Ishikawa (cell line): ENCODE results near the gene EYA2.

Experiments used
- CEBPB ChIP-seq: IDR thresholded peaks from 2 replicates; pipeline ENCODE4 v1.6.1; 2012
- CREB1 ChIP-seq: IDR thresholded peaks from 2 replicates; pipeline ENCODE4 v1.6.1; 2012; ENCODE audit warnings: low read depth
- EGR1 ChIP-seq: IDR thresholded peaks from 2 replicates; pipeline ENCODE4 v1.6.1; 2012
- EP300 ChIP-seq: IDR thresholded peaks from 2 replicates; pipeline ENCODE4 v1.6.1; 2012; ENCODE audit warnings: borderline replicate concordance
- NFIC ChIP-seq: IDR thresholded peaks from 2 replicates; pipeline ENCODE4 v1.6.1; 2012
- RAD21 ChIP-seq: IDR thresholded peaks from 2 replicates; pipeline ENCODE4 v1.6.1; 2012; ENCODE audit warnings: low read depth
- TAF1 ChIP-seq: IDR thresholded peaks from 2 replicates; pipeline ENCODE4 v1.6.1; 2012; ENCODE audit warnings: low read depth, mild to moderate bottlenecking
- TCF12 ChIP-seq: IDR thresholded peaks from 2 replicates; pipeline ENCODE4 v1.6.1; 2012; ENCODE audit warnings: low read depth
- YY1 ChIP-seq: IDR thresholded peaks from 2 replicates; pipeline ENCODE4 v1.6.1; 2012; ENCODE audit warnings: low read depth
- TF ChIP-seq, protein P1 (sequence below): IDR thresholded peaks from 2 replicates; pipeline ENCODE4 v1.6.1; 2012; ENCODE audit warnings: low read depth, mild to moderate bottlenecking
- TF ChIP-seq, protein P2 (sequence below): IDR thresholded peaks from 2 replicates; pipeline ENCODE4 v1.6.1; 2012

DNA sequence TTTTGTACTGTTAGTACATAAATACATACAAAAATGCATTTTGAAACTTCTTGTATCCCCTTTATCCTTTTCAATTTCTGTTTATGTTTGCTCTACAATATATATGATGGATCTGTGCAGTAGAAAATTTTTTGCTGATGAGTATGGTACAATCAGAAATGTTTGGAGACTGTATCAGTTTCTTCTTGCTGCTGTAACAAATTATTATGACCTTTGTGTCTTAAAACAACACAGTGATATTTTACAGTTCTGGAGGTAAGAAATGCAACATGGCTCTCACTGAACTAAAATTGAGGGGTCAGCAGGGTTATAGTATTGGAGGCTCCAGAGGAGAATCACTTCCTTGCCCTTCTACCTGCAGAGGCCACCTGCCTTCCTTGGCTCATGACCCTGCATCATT is 184.4 kb downstream of the EYA2 start:
- TF ChIP-seq NFIC: no peak
- TF ChIP-seq, protein P1, sequence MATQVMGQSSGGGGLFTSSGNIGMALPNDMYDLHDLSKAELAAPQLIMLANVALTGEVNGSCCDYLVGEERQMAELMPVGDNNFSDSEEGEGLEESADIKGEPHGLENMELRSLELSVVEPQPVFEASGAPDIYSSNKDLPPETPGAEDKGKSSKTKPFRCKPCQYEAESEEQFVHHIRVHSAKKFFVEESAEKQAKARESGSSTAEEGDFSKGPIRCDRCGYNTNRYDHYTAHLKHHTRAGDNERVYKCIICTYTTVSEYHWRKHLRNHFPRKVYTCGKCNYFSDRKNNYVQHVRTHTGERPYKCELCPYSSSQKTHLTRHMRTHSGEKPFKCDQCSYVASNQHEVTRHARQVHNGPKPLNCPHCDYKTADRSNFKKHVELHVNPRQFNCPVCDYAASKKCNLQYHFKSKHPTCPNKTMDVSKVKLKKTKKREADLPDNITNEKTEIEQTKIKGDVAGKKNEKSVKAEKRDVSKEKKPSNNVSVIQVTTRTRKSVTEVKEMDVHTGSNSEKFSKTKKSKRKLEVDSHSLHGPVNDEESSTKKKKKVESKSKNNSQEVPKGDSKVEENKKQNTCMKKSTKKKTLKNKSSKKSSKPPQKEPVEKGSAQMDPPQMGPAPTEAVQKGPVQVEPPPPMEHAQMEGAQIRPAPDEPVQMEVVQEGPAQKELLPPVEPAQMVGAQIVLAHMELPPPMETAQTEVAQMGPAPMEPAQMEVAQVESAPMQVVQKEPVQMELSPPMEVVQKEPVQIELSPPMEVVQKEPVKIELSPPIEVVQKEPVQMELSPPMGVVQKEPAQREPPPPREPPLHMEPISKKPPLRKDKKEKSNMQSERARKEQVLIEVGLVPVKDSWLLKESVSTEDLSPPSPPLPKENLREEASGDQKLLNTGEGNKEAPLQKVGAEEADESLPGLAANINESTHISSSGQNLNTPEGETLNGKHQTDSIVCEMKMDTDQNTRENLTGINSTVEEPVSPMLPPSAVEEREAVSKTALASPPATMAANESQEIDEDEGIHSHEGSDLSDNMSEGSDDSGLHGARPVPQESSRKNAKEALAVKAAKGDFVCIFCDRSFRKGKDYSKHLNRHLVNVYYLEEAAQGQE: no peak
- TF ChIP-seq CEBPB: no peak
- TF ChIP-seq EGR1: no peak
- no peak for TF ChIP-seq EP300
- TF ChIP-seq, protein P2, sequence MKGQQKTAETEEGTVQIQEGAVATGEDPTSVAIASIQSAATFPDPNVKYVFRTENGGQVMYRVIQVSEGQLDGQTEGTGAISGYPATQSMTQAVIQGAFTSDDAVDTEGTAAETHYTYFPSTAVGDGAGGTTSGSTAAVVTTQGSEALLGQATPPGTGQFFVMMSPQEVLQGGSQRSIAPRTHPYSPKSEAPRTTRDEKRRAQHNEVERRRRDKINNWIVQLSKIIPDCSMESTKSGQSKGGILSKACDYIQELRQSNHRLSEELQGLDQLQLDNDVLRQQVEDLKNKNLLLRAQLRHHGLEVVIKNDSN: no peak
- no peak for TF ChIP-seq YY1
- TF ChIP-seq RAD21: no peak
- no peak for TF ChIP-seq TAF1
- no peak for TF ChIP-seq TCF12
- no peak for TF ChIP-seq CREB1
